Glutamatergic neuron (in vitro differentiated cells): ENCODE measurements around the gene AATK. TPM values are rescaled to one million over a fixed set of nuclear protein-coding genes. Genes with fewer than 3 reads are reported as not detected.

Experiments used
- DNase-seq: peaks from one replicate; pipeline ENCODE4 v3.0.0; 2022
- H3K27ac Mint-ChIP-seq: one replicate; pipeline ENCODE4 v1.8.0; 2020; ENCODE audit warnings: mild to moderate bottlenecking, mixed read lengths, inconsistent platforms; ENCODE audit not compliant: unreplicated experiment
- H3K27me3 Mint-ChIP-seq: one replicate; pipeline ENCODE4 v1.8.0; 2020; ENCODE audit warnings: mild to moderate bottlenecking, moderate library complexity, mixed read lengths, inconsistent platforms; ENCODE audit not compliant: unreplicated experiment
- H3K36me3 Mint-ChIP-seq: one replicate; pipeline ENCODE4 v1.8.0; 2020; ENCODE audit warnings: mild to moderate bottlenecking, mixed read lengths, inconsistent platforms; ENCODE audit not compliant: unreplicated experiment
- H3K4me1 Mint-ChIP-seq: one replicate; pipeline ENCODE4 v1.8.0; 2020; ENCODE audit warnings: mild to moderate bottlenecking, low read depth, mixed read lengths, inconsistent platforms; ENCODE audit not compliant: unreplicated experiment
- H3K4me3 Mint-ChIP-seq: one replicate; pipeline ENCODE4 v1.8.0; 2020; ENCODE audit warnings: mild to moderate bottlenecking, mixed read lengths, inconsistent platforms; ENCODE audit not compliant: unreplicated experiment
- H3K9me3 Mint-ChIP-seq: one replicate; pipeline ENCODE4 v1.8.0; 2020; ENCODE audit warnings: mild to moderate bottlenecking, moderate library complexity, mixed read lengths, inconsistent platforms; ENCODE audit not compliant: unreplicated experiment
- microRNA-seq: library from miRNA; unstranded; fragments of <30 nt; microRNA quantifications from one replicate; pipeline ENCODE4, GENCODE V29; 2020; ENCODE audit not compliant: unreplicated experiment
- total RNA-seq: library from RNA; stranded (reverse); fragmentation: NEBNext Ultra II Directional; extraction: Animal tissue kit (Norgen Biotek cat#: 25700); gene quantifications from one replicate; pipeline ENCODE4 v1.2.1, GENCODE V29; 2021; ENCODE audit not compliant: unreplicated experiment
- TF ChIP-seq, protein P1 (sequence below): fragments of 200-600 bp; sonication (generic); IDR thresholded peaks from one replicate; pipeline ENCODE4 v1.5.0; 2021; ENCODE audit not compliant: partially characterized antibody, unreplicated experiment

Gene AATK
- total RNA-seq, 1 donor from 2014 or later = 27.0 TPM

DNA sequence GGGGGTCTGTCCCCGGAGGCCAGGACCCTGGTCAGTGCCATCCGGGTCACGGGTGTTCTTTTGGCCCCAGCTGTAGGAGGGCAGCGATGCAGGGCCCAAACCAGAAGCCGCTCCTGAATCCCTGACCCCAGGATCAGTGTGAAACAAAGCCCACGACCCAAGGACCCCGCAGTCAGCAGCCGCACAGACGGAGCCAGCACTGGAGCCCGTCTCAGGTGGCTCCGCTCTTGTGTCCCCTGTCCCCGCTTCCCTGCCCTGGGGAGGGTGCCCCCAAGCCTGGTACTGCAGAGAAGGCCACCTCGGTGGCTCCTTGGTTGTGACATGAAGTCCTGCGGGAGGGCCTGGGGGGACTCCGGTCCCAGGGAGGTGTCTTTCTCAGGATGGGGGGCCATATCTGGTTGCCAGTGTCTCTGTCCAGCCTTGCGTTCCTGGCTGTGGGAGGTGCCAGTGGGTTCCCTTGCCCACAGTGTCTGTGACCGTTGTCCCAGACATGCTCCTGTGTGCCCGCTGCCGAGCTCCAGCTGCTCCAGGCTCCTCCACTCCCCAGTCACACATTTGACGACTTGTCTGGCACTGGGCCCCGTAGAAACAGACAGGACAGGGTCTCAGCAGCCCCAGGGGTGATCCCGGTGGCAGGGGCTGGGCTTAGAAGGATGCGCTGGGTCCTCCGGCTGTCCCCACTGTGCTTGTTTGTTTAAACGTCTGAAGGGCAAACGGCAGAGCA, 97.4 kb downstream of the AATK start:
- peaks cover 23% of the 10 kb centered on the region for H3K27me3 Mint-ChIP-seq
- peaks cover 49% of the 10 kb centered on the region for H3K4me1 Mint-ChIP-seq
- H3K4me3 Mint-ChIP-seq = no peak overlapping the region
- DNase-seq = no peak
- no peaks in the 10 kb centered on the region for H3K36me3 Mint-ChIP-seq
- peaks cover 8% of the 10 kb centered on the region for H3K9me3 Mint-ChIP-seq
- no peak overlapping the region for H3K27ac Mint-ChIP-seq
- TF ChIP-seq, protein P1, sequence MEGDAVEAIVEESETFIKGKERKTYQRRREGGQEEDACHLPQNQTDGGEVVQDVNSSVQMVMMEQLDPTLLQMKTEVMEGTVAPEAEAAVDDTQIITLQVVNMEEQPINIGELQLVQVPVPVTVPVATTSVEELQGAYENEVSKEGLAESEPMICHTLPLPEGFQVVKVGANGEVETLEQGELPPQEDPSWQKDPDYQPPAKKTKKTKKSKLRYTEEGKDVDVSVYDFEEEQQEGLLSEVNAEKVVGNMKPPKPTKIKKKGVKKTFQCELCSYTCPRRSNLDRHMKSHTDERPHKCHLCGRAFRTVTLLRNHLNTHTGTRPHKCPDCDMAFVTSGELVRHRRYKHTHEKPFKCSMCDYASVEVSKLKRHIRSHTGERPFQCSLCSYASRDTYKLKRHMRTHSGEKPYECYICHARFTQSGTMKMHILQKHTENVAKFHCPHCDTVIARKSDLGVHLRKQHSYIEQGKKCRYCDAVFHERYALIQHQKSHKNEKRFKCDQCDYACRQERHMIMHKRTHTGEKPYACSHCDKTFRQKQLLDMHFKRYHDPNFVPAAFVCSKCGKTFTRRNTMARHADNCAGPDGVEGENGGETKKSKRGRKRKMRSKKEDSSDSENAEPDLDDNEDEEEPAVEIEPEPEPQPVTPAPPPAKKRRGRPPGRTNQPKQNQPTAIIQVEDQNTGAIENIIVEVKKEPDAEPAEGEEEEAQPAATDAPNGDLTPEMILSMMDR = no peak

DNA sequence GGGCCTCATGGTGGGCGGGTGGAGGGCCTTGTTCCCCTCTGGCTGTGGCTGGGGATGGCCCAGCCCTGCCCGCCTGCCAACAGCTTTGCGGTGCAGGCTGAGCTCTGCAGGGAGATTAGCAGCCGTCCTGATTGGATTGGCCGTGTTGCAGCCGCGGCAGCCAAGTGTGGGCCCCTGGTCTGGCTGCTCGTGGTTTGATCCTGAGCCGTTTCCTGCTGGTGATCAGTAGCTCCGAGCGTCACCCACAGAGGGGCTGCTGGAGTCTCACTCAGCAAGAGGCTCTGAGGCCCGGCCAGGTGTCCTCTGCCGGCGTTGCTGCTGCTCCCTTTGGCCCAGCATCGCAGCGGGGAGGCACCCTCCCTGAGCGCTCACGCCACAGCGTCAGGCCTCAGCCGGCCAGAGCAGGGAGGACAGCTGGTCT, 98.6 kb downstream of the AATK start:
- Mint-ChIP-seq H3K36me3 (no peaks in the 10 kb centered on the region), H3K4me3 (no peak overlapping the region), H3K27ac (no peak overlapping the region), H3K4me1 (peaks cover 51% of the 10 kb centered on the region), H3K9me3 (peaks cover 15% of the 10 kb centered on the region), H3K27me3 (peaks cover 22% of the 10 kb centered on the region)
- DNase-seq = no peak
- TF ChIP-seq, protein P1 = no peak

Small RNAs within 50 kb of the gene (microRNA-seq; reads per million reads assigned to microRNA genes)
- gene MIR1250 (49.5 reads per million, percentile 68 among the genes with 10 or more reads in this experiment), gene MIR3065 (not detected), gene MIR338 (not detected), gene MIR657 (2.8 reads per million, percentile 20 among the genes with 10 or more reads in this experiment)

Other genes with a start within 250 kb of the AATK start
- 24.3 TPM for gene CHMP6, start 174.4 kb downstream of the AATK start, total RNA-seq
- gene BAIAP2, start 131.1 kb downstream of the AATK start, total RNA-seq = 252 TPM
- gene PVALEF, start 714 bp downstream of the AATK start, total RNA-seq = 0.29 TPM
- gene CEP131, start 56.7 kb upstream of the AATK start, total RNA-seq = 35.1 TPM
- gene TEPSIN, start 72.8 kb upstream of the AATK start, total RNA-seq = 85.7 TPM
- gene NDUFAF8, start 73.1 kb upstream of the AATK start, total RNA-seq = 31.5 TPM
- 92.4 TPM for gene SLC38A10, start 129.1 kb upstream of the AATK start, total RNA-seq
- 111 TPM for gene BAHCC1, start 229.2 kb upstream of the AATK start, total RNA-seq